GM19438 (cell line): Measurements from ENCODE around the gene CCDC86.
"Not testable (repeated sequence)": the region's sequence is repeated elsewhere in the genome, so short reads cannot be mapped to it uniquely, and the experiment has no call there.

Source experiments
- ATAC-seq: cut with Tn5 transposase; IDR thresholded peaks from one replicate; pipeline ENCODE4 v1.9.1; 2021; ENCODE audit warnings: low read depth; ENCODE audit not compliant: unreplicated experiment

CCDC86 gene, protein sequence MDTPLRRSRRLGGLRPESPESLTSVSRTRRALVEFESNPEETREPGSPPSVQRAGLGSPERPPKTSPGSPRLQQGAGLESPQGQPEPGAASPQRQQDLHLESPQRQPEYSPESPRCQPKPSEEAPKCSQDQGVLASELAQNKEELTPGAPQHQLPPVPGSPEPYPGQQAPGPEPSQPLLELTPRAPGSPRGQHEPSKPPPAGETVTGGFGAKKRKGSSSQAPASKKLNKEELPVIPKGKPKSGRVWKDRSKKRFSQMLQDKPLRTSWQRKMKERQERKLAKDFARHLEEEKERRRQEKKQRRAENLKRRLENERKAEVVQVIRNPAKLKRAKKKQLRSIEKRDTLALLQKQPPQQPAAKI

DNA sequence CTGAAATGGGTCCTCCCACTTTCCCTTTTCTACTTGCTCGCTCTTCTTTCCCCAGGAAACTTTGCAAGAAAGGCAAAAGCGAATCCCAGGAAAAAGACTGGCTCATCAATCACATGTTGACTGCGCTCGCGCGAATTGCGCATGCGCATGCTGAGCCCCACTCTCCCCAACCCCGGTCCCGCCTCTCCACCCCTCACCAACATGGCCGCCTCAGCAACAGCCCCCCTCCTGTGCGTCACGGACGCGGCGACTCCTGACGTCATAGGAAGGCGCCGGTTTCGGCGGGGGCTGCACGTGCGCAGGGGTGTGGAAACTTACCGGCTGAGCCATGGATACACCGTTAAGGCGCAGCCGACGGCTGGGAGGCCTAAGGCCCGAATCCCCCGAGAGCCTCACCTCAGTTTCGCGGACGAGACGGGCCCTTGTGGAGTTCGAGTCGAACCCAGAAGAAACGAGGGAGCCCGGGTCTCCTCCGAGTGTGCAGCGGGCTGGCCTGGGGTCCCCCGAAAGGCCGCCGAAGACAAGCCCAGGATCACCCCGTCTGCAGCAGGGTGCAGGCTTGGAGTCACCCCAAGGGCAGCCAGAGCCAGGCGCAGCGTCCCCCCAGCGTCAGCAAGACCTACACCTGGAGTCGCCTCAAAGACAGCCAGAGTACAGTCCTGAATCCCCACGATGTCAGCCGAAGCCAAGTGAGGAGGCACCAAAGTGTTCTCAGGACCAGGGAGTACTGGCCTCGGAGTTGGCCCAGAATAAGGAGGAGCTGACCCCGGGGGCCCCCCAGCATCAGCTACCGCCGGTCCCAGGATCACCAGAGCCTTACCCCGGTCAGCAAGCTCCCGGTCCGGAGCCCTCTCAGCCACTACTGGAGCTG is at the start of gene CCDC86:
Gene CCDC86, plus strand, starts transcription at position 317 of the 871 bp plus-strand sequence. Its CDS starts 12 bp downstream, at position 329.
- peak; percentile 79 for ATAC-seq

GRCh38 chr11:60792521-60792920 is 49.4 kb upstream of the CCDC86 start:
- no peak for ATAC-seq

DNA sequence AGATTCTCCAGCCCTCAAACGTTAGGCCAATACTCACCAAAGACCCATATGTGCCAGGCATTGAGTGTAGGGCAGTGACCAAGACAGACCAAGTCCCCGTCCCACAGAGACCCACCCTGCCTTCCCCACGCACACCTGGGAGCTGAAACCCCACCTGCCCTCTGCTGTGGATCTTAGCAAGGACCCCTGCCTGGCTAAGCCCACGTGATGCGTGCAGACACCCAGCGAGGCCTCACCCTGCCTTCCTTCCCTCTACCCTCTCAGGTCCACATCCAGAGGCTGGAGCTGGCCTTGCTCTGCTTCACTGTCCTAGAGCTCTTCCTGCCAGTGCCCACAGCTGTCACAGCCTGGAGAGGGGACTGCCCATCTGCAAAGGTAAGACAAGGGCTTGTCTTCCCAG is 46.6 kb upstream of the CCDC86 start:
- no peak for ATAC-seq

GRCh38 chr11:60797846-60798630 is 43.9 kb upstream of the CCDC86 start:
- ATAC-seq, result no peak

- no peak for ATAC-seq
These were observed 43.3 kb upstream of the CCDC86 start for GRCh38 chr11:60798631-60799030.

- ATAC-seq, result no peak
These were observed 40.7 kb upstream of the CCDC86 start for GRCh38 chr11:60801194-60801593.

GRCh38 chr11:60803273-60803936 is 38.5 kb upstream of the CCDC86 start:
- ATAC-seq, result no peak

DNA sequence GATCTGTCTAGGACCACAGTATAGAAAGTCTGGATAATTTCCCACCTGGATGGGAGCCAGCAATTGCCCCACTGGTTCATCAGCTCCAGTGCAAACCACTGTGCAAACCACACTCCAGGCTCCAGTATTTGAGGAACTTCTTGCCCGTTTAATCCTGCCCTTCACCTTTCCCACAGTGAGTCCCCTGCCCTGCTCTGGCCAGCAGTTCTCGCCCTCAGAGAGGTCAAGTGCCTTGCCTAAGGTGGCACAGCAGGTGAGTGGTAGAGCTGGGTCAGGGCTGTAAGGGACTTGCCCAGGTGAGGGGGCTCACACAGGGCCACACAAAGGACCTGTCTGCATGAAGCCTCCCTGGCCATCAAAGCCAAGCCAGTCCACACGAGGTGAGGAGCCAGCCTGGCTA is 32.7 kb upstream of the CCDC86 start:
- ATAC-seq, result no peak

DNA sequence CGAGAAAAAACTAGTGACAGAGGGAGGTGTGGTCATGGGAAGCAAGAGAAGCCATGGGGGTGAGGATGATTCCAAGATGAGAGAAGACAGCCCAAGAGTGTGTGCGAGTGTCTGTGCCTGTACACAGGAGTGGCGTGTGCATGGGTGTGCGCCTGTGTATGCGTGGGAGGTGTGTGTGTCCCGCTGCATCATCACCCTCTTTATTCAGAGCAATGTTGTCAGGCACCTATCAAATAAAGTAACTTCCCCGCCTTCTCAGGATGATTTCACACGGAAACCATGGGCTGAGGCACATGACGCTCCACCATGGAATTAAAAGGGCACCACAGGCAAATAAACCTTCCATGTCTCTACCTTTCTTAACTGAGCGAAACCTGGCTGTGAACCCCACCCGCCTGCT is 32.2 kb upstream of the CCDC86 start:
- ATAC-seq, result no peak

- ATAC-seq, result no peak
These were observed 31.8 kb upstream of the CCDC86 start for GRCh38 chr11:60810151-60810550.

DNA sequence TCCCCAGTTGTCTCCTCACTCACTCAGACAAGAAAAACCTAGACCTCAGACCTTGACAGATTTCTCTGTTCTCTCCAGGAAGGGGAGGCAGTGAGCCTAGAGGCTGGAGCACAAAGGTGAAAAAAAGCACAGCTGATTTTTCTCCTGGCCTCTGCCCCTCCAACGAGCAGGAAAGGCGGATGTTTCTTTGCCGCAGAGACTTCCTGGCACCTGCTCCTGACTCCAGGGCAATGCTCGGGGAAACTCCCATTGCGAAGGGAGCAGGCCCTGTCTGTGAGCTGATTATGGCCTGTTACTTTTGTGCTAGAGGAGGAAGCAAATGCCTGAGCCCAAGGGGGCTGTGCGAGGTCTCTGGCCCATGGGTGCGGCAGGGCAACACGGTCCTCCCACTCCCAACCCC is 31.3 kb upstream of the CCDC86 start:
- ATAC-seq, result no peak

DNA sequence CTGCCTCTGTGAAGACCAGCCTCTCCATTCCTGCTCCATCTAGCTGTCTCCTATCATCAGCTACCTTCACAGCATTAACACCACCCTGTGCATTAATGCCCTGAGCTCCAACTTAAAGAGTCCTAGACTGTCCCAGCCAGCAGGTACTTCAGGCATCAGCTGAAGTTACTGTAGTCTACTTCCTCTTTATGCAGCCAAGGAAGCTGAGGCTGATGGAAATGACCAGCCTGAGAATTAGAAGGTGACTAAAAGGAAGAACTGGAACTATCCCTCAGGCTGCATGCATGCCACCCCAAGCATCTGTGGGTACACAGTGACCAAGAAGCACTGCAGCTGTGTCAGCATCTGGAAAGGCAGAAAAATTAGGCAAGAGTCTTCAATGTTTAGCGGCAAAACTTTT is 28.6 kb upstream of the CCDC86 start:
- ATAC-seq, result no peak

GRCh38 chr11:60814112-60814511 is 27.8 kb upstream of the CCDC86 start:
- ATAC-seq, result no peak

DNA sequence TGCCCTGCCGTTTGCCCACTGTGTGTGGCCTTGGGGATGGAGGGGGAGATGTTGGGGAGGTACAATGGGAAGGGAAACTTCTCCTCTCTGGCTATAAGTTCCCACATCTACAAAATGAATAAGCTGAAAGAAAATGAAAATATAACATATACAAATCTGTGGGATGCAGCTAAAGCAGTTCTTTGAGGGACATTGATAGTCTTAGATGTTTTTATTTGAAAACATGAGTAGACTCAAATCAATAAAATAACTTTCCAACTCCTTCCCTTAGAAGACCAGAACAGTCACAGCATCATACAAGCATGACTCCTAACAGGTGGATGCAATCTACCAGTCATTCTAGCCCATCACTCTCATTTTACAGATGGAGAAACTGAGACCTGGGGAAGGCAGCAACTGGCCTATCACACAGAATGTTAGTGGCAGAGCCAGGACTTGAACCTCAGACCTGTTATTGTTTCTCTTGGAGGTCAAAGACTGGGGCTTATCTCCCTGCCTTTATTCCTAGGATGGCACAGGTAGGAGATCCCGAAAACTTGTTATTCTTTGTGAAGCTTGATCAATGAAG is 25.2 kb upstream of the CCDC86 start:
- ATAC-seq, result no peak

GRCh38 chr11:60818057-60818456 is 23.9 kb upstream of the CCDC86 start:
- no peak for ATAC-seq

GRCh38 chr11:60821827-60822599 is 19.9 kb upstream of the CCDC86 start:
- no peak for ATAC-seq

DNA sequence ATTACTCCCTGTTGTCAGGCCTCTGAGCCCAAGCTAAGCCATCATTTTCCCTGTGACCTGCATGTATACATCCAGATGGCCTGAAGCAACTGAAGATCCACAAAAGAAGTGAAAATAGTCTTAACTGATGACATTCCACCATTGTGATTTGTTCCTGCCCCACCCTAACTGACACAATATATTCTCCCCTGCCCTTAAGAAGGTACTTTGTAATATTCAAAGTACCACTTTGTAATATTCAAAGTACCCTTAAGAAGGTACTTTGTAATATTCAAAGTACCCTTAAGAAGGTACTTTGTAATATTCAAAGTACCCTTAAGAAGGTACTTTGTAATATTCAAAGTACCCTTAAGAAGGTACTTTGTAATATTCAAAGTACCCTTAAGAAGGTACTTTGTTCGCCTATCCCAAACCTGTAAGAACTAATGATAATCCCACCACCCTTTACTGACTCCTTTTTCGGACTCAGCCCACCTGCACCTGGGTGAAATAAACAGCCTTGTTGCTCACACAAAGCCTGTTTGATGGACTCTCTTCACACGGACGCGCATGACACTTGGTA is 18.1 kb upstream of the CCDC86 start:
- not testable (repeated sequence) for ATAC-seq

DNA sequence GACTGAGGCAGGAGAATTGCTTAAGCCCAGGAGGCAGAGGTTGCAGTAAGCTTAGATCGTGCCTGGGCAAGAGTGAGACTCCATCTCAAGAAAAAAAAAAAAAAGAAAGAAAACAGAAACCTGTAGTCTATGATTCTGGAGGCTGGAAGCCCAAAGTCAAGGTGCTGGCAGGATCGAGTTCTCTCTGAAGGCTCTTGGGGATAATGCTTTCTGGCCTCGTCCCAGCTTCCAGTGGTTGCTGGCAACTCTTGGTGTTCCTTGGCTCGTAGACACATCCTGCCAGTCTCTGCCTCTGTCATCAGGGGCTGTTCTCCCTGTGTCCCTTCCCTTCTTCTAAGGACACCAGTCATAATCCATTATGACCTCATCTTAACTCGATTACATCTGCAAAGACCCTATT is 16.8 kb upstream of the CCDC86 start:
- ATAC-seq, result no peak

- no peak for ATAC-seq
These were observed 16.1 kb upstream of the CCDC86 start for GRCh38 chr11:60825790-60826189.
